A673 (cell line): ENCODE data around the gene PCED1B.

Experiments
- CTCF ChIP-seq: fragments of 300-800, 200-600 bp; sonication (generic); conservative IDR thresholded peaks from 2 replicates; pipeline ENCODE4 v1.5.1; 2017; ENCODE audit warnings: low read depth, mild to moderate bottlenecking, antibody characterized with exemption, low read length, moderate library complexity, mixed read lengths
- EZH2 ChIP-seq: fragments of 200-600 bp; sonication (generic); IDR thresholded peaks from 2 replicates; pipeline ENCODE4 v1.6.1; 2017; ENCODE audit warnings: borderline replicate concordance, low read depth, mild to moderate bottlenecking, mixed read lengths, antibody characterized with exemption, low read length; ENCODE audit not compliant: poor library complexity, severe bottlenecking

DNA sequence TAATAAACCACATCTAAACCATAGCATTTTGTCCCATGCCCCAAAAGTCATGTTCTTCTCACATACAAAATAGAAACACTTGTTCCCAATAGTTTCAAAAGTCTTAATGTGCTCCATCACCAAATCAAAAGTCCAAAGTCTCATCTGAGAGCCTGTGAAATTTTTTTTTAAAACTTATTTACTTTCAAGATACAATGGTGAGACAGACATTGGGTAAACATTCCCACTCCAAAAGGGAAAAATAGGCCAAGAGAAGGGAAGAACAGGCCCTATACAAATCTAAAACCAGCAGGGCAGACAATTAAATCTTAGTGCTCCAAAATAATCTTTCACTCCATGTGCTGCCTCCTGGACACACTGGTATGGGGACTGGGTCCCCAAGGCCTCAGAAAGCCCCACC is 84.7 kb downstream of the PCED1B start:
- no peak for TF ChIP-seq CTCF
- TF ChIP-seq EZH2: no peak
